CD4-positive, alpha-beta memory T cell (primary cell): ENCODE results near the gene CFAP61. TPM values are rescaled to one million over a fixed set of nuclear protein-coding genes. Genes with fewer than 3 reads are reported as not detected.

Source experiments
- CTCF ChIA-PET: fragments of 350-600 bp; sonication (Branson Sonifier 250); formaldehyde crosslinking; loops from one replicate; lab custom pipeline; 2021; ENCODE audit warnings: inconsistent platforms; ENCODE audit not compliant: partially characterized antibody; lab: Charles Lee
- POLR2A ChIA-PET: fragments of 350-600 bp; sonication (Branson Sonifier 250); formaldehyde crosslinking; loops from one replicate; lab custom pipeline; 2021; ENCODE audit not compliant: partially characterized antibody; lab: Charles Lee
- DNase-seq, 5 donors: peaks; one replicate each; pipeline versions ENCODE4 v3.0.0 to v3.0.0-alpha.2; 2020 to 2022; ENCODE audit warnings: mixed read lengths in 1 of 5
- H3K27ac ChIP-seq: one replicate; pipeline ENCODE4 v1.7.0; 2013; ENCODE audit warnings: low read depth, low read length
- H3K27me3 ChIP-seq: 2 replicates; pipeline ENCODE4 v1.7.0; 2013; ENCODE audit warnings: mild to moderate bottlenecking, low read length, moderate library complexity; ENCODE audit not compliant: insufficient read depth
- H3K36me3 ChIP-seq: 2 replicates; pipeline ENCODE4 v1.7.0; 2013; ENCODE audit warnings: mild to moderate bottlenecking, low read length, moderate library complexity; ENCODE audit not compliant: insufficient read depth
- H3K4me1 ChIP-seq: 2 replicates; pipeline ENCODE4 v1.7.0; 2013; ENCODE audit warnings: mild to moderate bottlenecking, low read length, moderate library complexity; ENCODE audit not compliant: insufficient read depth
- H3K4me3 ChIP-seq, 2 donors: one replicate each; pipeline ENCODE4 v1.7.0; 2013; ENCODE audit warnings: low read length in 2 of 2, mild to moderate bottlenecking in 1 of 2
- H3K9me3 ChIP-seq, 2 donors: one replicate each; pipeline ENCODE4 v1.7.0; 2013; ENCODE audit warnings: low read length in 2 of 2, control low read depth in 1 of 2; ENCODE audit not compliant: control insufficient read depth in 1 of 2
- H3K27ac Mint-ChIP-seq, 7 donors: one replicate each; pipeline ENCODE4 v1.8.0; 2020 to 2021; ENCODE audit warnings: mixed read lengths in 7 of 7, mild to moderate bottlenecking in 6 of 7, inconsistent platforms in 3 of 7, moderate library complexity in 3 of 7
- H3K27me3 Mint-ChIP-seq, 2 donors: one replicate each; pipeline ENCODE4 v1.8.0; 2020 to 2021; ENCODE audit warnings: mixed read lengths in 2 of 2
- H3K36me3 Mint-ChIP-seq, 2 donors: one replicate each; pipeline ENCODE4 v1.8.0; 2020 to 2021; ENCODE audit warnings: mixed read lengths in 2 of 2, inconsistent platforms in 1 of 2, mild to moderate bottlenecking in 1 of 2
- H3K4me1 Mint-ChIP-seq, 4 donors: one replicate each; pipeline ENCODE4 v1.8.0; 2020 to 2021; ENCODE audit warnings: mixed read lengths in 4 of 4, mild to moderate bottlenecking in 1 of 4
- H3K4me3 Mint-ChIP-seq, 8 donors: one replicate each; pipeline ENCODE4 v1.8.0; 2020 to 2021; ENCODE audit warnings: mixed read lengths in 8 of 8, mild to moderate bottlenecking in 7 of 8, moderate library complexity in 6 of 8, inconsistent platforms in 3 of 8
- H3K9me3 Mint-ChIP-seq, 8 donors: one replicate each; pipeline ENCODE4 v1.8.0; 2020 to 2021; ENCODE audit warnings: mixed read lengths in 8 of 8, mild to moderate bottlenecking in 5 of 8, inconsistent platforms in 3 of 8, moderate library complexity in 1 of 8
- intact Hi-C: fragments of 100-400 bp; cut with micrococcal nuclease; formaldehyde crosslinking; loops from one replicate; pipeline ENCODE4 v1.15.1; 2023
- polyA plus RNA-seq, 2 donors: library from polyadenylated mRNA; unstranded; fragments of 300-500 nt; fragmentation: Illumina TruSeq; gene quantifications; one replicate each; pipeline ENCODE4 v1.2.3, GENCODE V29; 2021
- total RNA-seq, 2 experiments: library from RNA; stranded (reverse); gene quantifications; one replicate each; pipeline ENCODE4 v1.2.3, GENCODE V29; 2021

CFAP61 gene
- total and polyA plus RNA-seq, 4 experiments from 2014 or later: not detected

DNA sequence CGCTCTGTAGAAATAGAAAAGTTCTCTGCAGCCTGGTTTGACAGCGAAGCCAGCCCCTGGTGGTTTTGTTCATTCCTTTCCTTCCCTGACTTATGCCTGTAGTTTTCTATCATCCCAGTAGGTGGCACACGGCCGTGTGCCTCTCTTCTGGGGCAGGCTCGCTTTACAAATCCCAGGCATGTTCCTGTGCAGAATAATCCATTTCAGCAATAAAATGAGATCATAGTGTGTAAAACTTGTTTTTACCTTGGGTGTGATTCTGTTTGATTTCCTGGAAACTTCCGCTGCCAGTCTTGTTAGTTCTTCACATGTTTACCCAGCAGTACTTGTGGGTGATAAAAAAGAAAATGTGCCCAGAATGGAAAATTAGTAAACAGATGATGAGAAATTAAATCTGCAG, 308.1 kb downstream of the CFAP61 start:
- H3K9me3 Mint-ChIP-seq: no peaks in the 10 kb centered on the region
- H3K27me3 Mint-ChIP-seq: peaks cover 28 to 29% of the 10 kb centered on the region in 2 donors

GRCh38 chr20:20362774-20363433, 310.6 kb downstream of the CFAP61 start:
- Mint-ChIP-seq H3K36me3 (no peaks in the 10 kb centered on the region), H3K4me3 (no peak overlapping the region), H3K4me1 (peaks cover 11 to 35% (median 17%) of the 10 kb centered on the region in 4 donors), H3K27me3 (peaks cover 37 to 38% of the 10 kb centered on the region in 2 donors), H3K9me3 (no peaks in the 10 kb centered on the region), H3K27ac (no peak overlapping the region)
- intact Hi-C loops: no loop called here
- peaks cover 12% of the 10 kb centered on the region for H3K4me1 ChIP-seq
- no peaks in the 10 kb centered on the region for H3K9me3 ChIP-seq
- H3K4me3 ChIP-seq: no peak overlapping the region
- ChIA-PET CTCF (no interaction called here), POLR2A (no interaction called here)
- no peak overlapping the region for H3K27ac ChIP-seq
- peaks cover 5% of the 10 kb centered on the region for H3K27me3 ChIP-seq
- DNase-seq: no peak
- H3K36me3 ChIP-seq: no peaks in the 10 kb centered on the region

More for the DNA sequence above, 308.1 kb downstream of the CFAP61 start:
- POLR2A ChIA-PET: no interaction called here
- CTCF ChIA-PET: no interaction called here
- Histone ChIP-seq H3K27ac (no peak overlapping the region), H3K9me3 (no peaks in the 10 kb centered on the region), H3K27me3 (peaks cover 5% of the 10 kb centered on the region), H3K36me3 (no peaks in the 10 kb centered on the region), H3K4me3 (no peak overlapping the region), H3K4me1 (peaks cover 12% of the 10 kb centered on the region)
- Mint-ChIP-seq H3K27ac (no peak overlapping the region), H3K4me1 (peaks cover 11 to 28% (median 15%) of the 10 kb centered on the region in 4 donors), H3K36me3 (no peaks in the 10 kb centered on the region), H3K4me3 (peak overlapping the region in 6 of 8 donors; percentile 16 to 61 (median 32))
- peak in 2 of 5 donors; percentile 9 to 15 for DNase-seq
- intact Hi-C loops: loop anchor here (1.0 kb wide), 1 partner anchor 208 kb away; no protein-coding TSS in a partner anchor

- H3K4me1 ChIP-seq: peaks cover 12% of the 10 kb centered on the region
- intact Hi-C loops: no loop called here
- no peaks in the 10 kb centered on the region for H3K36me3 ChIP-seq
- Mint-ChIP-seq H3K9me3 (no peaks in the 10 kb centered on the region), H3K4me1 (peaks cover 11 to 35% (median 17%) of the 10 kb centered on the region in 4 donors), H3K36me3 (no peaks in the 10 kb centered on the region), H3K27me3 (peaks cover 37 to 38% of the 10 kb centered on the region in 2 donors), H3K27ac (no peak overlapping the region), H3K4me3 (peak overlapping the region in 1 of 8 donors; percentile 41)
- no peak overlapping the region for H3K27ac ChIP-seq
- H3K27me3 ChIP-seq: peaks cover 5% of the 10 kb centered on the region
- no peak for DNase-seq
- CTCF ChIA-PET: no interaction called here
- no peaks in the 10 kb centered on the region for H3K9me3 ChIP-seq
- H3K4me3 ChIP-seq: no peak overlapping the region
- POLR2A ChIA-PET: no interaction called here
Observed at GRCh38 chr20:20363434-20363798, 311.1 kb downstream of the CFAP61 start.

DNA sequence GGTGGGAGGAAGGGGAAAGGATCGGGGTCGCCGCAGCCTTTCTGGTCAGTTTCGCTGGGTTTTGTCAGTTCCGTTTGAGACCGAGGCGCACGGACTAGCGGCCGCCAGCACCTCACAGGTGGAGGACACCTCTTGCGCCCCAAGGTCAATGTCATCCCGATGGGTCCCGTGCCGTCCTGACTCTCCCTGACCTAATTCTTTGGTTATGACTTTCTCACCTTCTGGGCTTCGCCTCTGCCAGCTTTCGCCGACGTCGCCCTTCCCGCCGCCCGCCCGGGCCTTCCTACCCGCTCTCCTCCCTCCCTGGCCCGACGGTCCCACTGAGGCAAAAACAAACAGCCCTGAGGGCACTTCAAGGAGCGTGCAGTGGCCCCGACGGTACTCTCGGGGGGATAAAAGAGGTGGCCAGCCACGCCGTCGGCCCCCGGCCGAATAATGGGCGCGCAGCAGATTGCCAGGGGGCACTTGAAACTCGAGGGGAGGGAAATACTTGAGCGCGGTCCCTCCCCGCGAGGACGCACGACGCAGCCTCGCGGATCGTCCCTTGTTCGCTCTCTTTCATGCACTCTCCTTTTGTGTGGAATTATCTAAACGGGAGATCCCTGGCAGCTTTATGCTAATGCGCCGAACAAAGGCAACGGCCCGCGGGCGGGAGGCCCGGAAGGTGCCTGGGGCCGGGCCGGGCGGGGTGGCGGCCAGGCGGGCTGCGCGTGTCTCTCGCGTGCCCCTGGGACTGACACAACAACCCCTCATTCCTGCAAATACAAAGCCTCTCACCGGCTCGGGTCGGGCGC, 311.7 kb downstream of the CFAP61 start:
- H3K9me3 ChIP-seq: no peaks in the 10 kb centered on the region
- H3K27me3 Mint-ChIP-seq: peaks cover 37 to 38% of the 10 kb centered on the region in 2 donors
- H3K36me3 Mint-ChIP-seq: no peaks in the 10 kb centered on the region
- H3K4me1 Mint-ChIP-seq: peaks cover 11 to 35% (median 17%) of the 10 kb centered on the region in 4 donors
- CTCF ChIA-PET: no interaction called here
- no peak overlapping the region for H3K27ac ChIP-seq
- DNase-seq: no peak
- no peak overlapping the region for H3K27ac Mint-ChIP-seq
- H3K4me1 ChIP-seq: peaks cover 12% of the 10 kb centered on the region
- no peak overlapping the region for H3K4me3 Mint-ChIP-seq
- no peaks in the 10 kb centered on the region for H3K36me3 ChIP-seq
- H3K4me3 ChIP-seq: no peak overlapping the region
- intact Hi-C loops: no loop called here
- POLR2A ChIA-PET: no interaction called here
- no peaks in the 10 kb centered on the region for H3K9me3 Mint-ChIP-seq
- H3K27me3 ChIP-seq: peaks cover 5% of the 10 kb centered on the region

DNA sequence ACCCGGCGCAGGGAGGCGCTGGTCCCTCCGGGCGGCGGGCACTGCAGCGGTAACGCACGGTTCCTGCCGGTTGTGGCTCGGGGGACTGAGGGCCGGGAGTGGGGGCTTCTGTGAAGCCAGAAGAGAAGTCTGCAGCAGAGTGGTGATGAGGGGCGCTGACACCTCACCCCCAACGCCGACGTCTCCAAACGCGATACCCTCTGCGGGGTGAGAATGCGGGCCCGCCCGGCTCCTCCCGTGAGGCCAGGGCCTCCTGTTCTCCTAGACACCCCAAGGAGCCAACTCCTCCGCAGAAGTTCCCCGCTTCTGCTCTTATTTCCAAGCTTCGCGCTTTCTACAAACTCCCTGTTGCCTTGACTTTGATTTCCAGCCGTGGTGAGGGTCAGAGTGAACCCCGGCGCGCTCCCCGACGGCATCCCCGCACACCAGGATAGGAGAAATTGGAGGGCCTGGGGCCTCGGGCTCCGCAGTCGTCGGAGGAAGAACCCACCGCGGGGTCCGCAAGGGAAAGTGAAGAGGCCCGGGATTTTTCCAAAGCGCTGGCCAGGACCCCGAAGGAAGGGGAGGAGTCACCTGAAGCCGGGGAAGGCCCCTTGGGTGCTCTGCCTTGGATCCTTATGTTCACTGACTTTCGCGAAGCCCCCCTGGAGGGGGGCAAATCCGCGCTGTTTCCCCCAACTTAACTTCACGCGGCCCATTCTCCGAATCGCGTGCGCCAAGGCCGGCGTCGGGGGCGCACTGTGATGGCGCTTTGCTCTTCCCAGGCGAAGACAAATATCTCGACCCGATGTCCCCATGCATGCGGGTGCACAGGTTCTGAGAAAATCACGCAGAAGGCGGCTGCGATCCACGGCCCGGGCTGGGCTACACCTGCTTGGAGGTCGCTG, 312.5 kb downstream of the CFAP61 start:
- intact Hi-C loops: no loop called here
- Histone ChIP-seq H3K4me1 (peaks cover 9% of the 10 kb centered on the region), H3K27ac (no peak overlapping the region), H3K4me3 (no peak overlapping the region), H3K27me3 (peaks cover 5% of the 10 kb centered on the region), H3K36me3 (no peaks in the 10 kb centered on the region), H3K9me3 (no peaks in the 10 kb centered on the region)
- ChIA-PET POLR2A (no interaction called here), CTCF (no interaction called here)
- H3K36me3 Mint-ChIP-seq: no peaks in the 10 kb centered on the region
- H3K4me1 Mint-ChIP-seq: peaks cover 9 to 35% (median 15%) of the 10 kb centered on the region in 4 donors
- H3K27me3 Mint-ChIP-seq: peaks cover 38 to 39% of the 10 kb centered on the region in 2 donors
- DNase-seq: no peak
- H3K27ac Mint-ChIP-seq: no peak overlapping the region
- peaks cover 0 to under 1% (median 0%) of the 10 kb centered on the region in 8 donors for H3K9me3 Mint-ChIP-seq
- H3K4me3 Mint-ChIP-seq: peak overlapping the region in 1 of 8 donors; percentile 22

- peaks cover 3% of the 10 kb centered on the region for H3K27me3 ChIP-seq
- H3K27me3 Mint-ChIP-seq: peaks cover 42% of the 10 kb centered on the region in 2 donors
- H3K9me3 ChIP-seq: no peaks in the 10 kb centered on the region
- peaks cover 7 to 32% (median 12%) of the 10 kb centered on the region in 4 donors for H3K4me1 Mint-ChIP-seq
- ChIA-PET CTCF (no interaction called here), POLR2A (no interaction called here)
- intact Hi-C loops: no loop called here
- no peaks in the 10 kb centered on the region for H3K36me3 ChIP-seq
- peaks cover 0 to 2% (median 0%) of the 10 kb centered on the region in 8 donors for H3K9me3 Mint-ChIP-seq
- H3K4me3 Mint-ChIP-seq: peak overlapping the region in 1 of 8 donors; percentile 25
- no peaks in the 10 kb centered on the region for H3K36me3 Mint-ChIP-seq
- no peak overlapping the region for H3K27ac Mint-ChIP-seq
- DNase-seq: no peak
- H3K4me3 ChIP-seq: no peak overlapping the region
- H3K27ac ChIP-seq: no peak overlapping the region
- peaks cover 2% of the 10 kb centered on the region for H3K4me1 ChIP-seq
Observed at GRCh38 chr20:20365480-20366161, 313.3 kb downstream of the CFAP61 start.
